ENCODE measurements around the gene CCDC136.
A peak's percentile ranks its signal among the peaks of the same experiment; 100 is the strongest.

Gene CCDC136

DNA sequence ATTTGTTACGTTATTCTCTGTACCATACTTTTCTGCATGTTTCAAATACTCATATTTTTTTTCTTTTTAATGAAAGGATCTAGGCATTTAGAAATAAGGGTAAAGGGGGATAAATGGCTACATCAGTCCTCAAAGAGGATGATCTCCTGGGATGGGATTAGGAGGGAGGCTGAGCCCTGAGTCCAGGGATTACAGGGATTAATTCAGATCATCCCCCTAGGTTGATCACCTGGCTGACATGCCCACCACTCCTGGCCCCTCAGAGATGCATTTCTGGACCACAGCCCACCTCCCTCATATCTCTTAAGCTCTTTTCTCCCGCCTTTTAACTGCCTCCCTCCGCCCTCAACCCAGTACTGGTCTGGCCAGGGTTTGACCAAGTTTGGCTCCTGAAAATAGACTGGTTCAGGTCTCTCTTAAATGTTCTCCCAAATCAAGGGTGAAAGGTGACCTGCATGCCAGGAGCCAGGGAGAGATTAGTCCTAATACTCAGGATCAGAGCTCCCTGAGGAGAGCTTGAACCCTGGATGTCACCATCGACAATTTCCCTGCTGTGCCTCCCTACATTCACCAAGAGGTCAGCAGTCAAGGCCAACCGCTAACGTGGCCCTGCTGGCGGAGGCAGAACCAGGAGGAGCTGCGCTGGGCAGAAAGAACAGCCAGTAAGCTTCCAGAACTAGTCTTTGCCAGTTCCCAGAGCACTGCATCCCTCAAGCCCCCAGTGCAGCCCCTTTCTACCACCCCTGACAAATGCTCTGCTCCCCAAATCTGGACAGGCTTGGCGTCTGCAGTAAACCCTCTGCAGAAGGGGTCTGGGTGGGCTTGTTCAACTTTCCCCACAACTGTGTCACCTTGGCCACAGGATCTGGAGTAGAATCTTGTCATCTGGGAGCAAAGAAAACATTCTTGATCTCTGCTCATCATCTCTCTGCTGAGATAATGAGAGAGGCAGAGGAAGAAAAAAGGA lies 3.0 kb upstream of the CCDC136 start:
- Histone ChIP-seq H3K4me3 (ENCODE audit: insufficient read length, low read depth) (no peak overlapping the region), H3K9me3 (ENCODE audit: insufficient read depth, low read length) (no peaks in the 10 kb centered on the region), H3K9ac (ENCODE audit: insufficient read length, low read depth) (no peak overlapping the region), H3K4me1 (ENCODE audit: insufficient read depth, insufficient read length) (no peaks in the 10 kb centered on the region), H3K36me3 (ENCODE audit: insufficient read depth, insufficient read length, low read length) (no peaks in the 10 kb centered on the region), H3K27me3 (ENCODE audit: insufficient read depth, insufficient read length) (peaks cover 17% of the 10 kb centered on the region)
- TF ChIP-seq SUZ12 (IDR thresholded peaks at IDR 0.05; ENCODE audit: extremely low read depth, insufficient read depth, insufficient read length) (no peak), ZNF274 (IDR thresholded peaks at IDR 0.05; ENCODE audit: low read depth, low read length) (no peak), YY1 (IDR thresholded peaks at IDR 0.05; ENCODE audit: insufficient read depth, insufficient read length) (no peak)
- no peak for DNase-seq (ENCODE audit: low read depth, low spot score)

DNA sequence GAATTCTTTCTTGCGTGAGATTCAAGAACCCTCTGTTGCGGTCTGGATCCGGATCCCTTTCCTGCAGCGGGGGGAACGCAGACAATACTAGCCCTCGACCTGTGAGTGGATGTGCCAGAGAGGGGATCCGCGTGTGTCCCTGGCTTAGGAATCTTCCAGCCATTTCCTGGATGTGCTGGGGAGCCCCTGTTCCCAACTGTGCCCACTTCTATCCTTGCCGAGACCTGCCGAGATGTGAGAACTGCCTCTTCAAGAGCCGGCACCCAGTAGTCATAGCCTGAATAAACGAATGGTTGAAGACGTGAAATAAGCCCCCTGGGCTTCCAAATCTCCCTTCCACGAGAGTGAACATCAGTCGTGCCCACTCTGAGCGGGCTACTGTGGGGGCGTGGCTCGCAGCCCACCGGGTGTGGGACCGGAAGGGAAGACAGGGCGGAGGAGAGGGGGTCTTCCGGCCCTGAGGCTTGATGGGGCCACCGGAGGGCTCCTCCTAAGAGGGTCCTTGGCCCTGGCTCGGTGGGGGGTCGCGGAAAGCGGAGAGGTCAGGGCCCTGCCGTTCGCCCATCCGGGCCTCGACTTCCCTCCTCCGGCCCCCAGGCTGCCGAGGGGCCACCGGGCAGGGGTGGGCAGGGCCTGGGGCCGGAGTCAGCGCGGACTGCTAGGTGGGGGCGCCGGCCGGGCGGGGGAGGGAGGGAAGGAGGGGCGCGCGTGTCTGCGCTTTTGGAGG lies 1.3 kb upstream of the CCDC136 start:
- Histone ChIP-seq H3K9me3 (ENCODE audit: insufficient read depth, low read length) (no peaks in the 10 kb centered on the region), H3K4me1 (ENCODE audit: insufficient read depth, insufficient read length) (peaks cover 6% of the 10 kb centered on the region), H3K27me3 (ENCODE audit: insufficient read depth, insufficient read length) (peaks cover 17% of the 10 kb centered on the region), H3K4me3 (ENCODE audit: insufficient read length, low read depth) (peak overlapping the region; percentile 72), H3K9ac (ENCODE audit: insufficient read length, low read depth) (peak overlapping the region; percentile 77), H3K36me3 (ENCODE audit: insufficient read depth, insufficient read length, low read length) (peaks cover 9% of the 10 kb centered on the region)
- no peak for TF ChIP-seq ZNF274 (IDR thresholded peaks at IDR 0.05; ENCODE audit: low read depth, low read length)
- no peak for TF ChIP-seq SUZ12 (IDR thresholded peaks at IDR 0.05; ENCODE audit: extremely low read depth, insufficient read depth, insufficient read length)
- TF ChIP-seq YY1 (IDR thresholded peaks at IDR 0.05; ENCODE audit: insufficient read depth, insufficient read length) = no peak
- no peak for DNase-seq (ENCODE audit: low read depth, low spot score)

DNA sequence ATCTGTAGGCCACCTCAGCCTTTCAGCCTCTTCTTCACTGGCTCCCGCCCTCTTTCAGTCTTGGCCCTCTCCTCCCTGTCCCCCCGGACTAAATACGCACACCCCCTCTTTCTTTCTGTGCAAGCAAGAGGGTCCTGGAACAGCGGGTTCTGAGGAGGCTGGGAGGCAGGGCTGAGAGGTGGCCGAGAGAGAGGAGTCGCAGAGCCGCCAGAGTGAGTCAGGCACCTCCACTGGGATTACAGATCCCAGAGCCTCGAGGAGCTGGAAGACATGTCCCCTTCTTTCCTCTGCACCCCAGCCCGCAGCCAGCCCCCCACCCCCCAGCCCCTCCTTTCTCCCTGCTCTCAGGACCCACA lies 182 bp downstream of the CCDC136 start:
- H3K4me3 ChIP-seq (ENCODE audit: insufficient read length, low read depth) = peak overlapping the region; percentile 72
- no peaks in the 10 kb centered on the region for H3K9me3 ChIP-seq (ENCODE audit: insufficient read depth, low read length)
- DNase-seq (ENCODE audit: low read depth, low spot score) = no peak
- TF ChIP-seq ZNF274 (IDR thresholded peaks at IDR 0.05; ENCODE audit: low read depth, low read length) (no peak), YY1 (IDR thresholded peaks at IDR 0.05; ENCODE audit: insufficient read depth, insufficient read length) (no peak), SUZ12 (IDR thresholded peaks at IDR 0.05; ENCODE audit: extremely low read depth, insufficient read depth, insufficient read length) (no peak)
- H3K36me3 ChIP-seq (ENCODE audit: insufficient read depth, insufficient read length, low read length) = peaks cover 9% of the 10 kb centered on the region
- H3K9ac ChIP-seq (ENCODE audit: insufficient read length, low read depth) = peak overlapping the region; percentile 80
- peaks cover 17% of the 10 kb centered on the region for H3K27me3 ChIP-seq (ENCODE audit: insufficient read depth, insufficient read length)
- peaks cover 6% of the 10 kb centered on the region for H3K4me1 ChIP-seq (ENCODE audit: insufficient read depth, insufficient read length)

DNA sequence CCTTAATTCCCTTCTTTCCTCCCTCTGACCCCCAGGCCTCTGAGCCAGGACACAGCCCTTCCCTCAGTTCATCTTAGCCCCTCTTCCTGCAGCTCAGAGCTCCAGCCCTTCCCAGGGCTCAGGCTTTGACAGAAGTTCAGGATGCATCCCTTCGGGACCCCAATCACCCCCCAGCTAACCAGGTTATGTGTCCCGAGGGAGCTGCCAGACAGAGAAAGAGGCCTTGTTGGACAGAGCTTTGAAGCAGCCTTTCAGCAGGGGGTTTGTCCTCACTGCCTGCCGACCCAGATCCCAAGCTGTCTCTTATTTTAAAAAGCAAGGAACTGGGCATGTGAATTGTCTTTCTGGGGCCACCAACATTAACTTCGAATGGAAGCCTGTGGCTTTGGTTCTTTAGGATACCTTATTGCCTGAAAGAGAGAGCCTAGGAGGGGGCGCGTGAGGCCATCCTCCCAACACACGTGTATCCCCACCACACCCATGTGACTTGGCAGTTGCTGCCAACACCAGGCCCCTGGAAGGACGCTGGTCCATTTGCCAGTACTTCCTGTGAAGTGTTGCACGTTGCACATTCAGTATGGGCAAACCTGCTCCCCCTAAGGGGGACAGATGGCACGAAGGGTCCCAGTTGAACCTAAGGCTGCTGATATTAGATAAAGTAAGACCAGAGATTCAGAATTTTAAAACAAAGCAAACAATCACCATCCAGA lies 858 bp downstream of the CCDC136 start:
- Histone ChIP-seq H3K4me1 (ENCODE audit: insufficient read depth, insufficient read length) (peaks cover 6% of the 10 kb centered on the region), H3K9ac (ENCODE audit: insufficient read length, low read depth) (peak overlapping the region; percentile 80), H3K9me3 (ENCODE audit: insufficient read depth, low read length) (no peaks in the 10 kb centered on the region), H3K4me3 (ENCODE audit: insufficient read length, low read depth) (peak overlapping the region; percentile 21), H3K36me3 (ENCODE audit: insufficient read depth, insufficient read length, low read length) (peaks cover 9% of the 10 kb centered on the region), H3K27me3 (ENCODE audit: insufficient read depth, insufficient read length) (peaks cover 17% of the 10 kb centered on the region)
- DNase-seq (ENCODE audit: low read depth, low spot score) = no peak
- no peak for TF ChIP-seq SUZ12 (IDR thresholded peaks at IDR 0.05; ENCODE audit: extremely low read depth, insufficient read depth, insufficient read length)
- TF ChIP-seq YY1 (IDR thresholded peaks at IDR 0.05; ENCODE audit: insufficient read depth, insufficient read length) = no peak
- no peak for TF ChIP-seq ZNF274 (IDR thresholded peaks at IDR 0.05; ENCODE audit: low read depth, low read length)

DNA sequence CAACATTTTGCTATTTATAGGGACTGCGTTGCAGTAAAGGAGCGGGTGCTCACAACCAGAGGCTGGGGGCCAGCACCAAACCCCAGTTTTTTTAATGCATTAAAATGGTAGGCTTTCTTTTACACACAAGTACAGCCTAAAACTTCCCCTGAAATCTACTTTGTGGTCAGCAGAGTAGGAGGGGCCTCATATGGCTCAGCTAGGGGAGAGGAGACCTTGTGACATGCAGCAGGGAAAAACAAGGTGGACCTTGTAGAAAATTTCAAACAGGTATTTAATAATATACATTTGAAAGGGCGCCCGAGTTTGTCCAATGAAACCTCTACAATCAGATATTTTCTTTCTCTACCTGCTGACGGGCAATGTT lies 1.4 kb downstream of the CCDC136 start:
- Histone ChIP-seq H3K9ac (ENCODE audit: insufficient read length, low read depth) (no peak overlapping the region), H3K36me3 (ENCODE audit: insufficient read depth, insufficient read length, low read length) (peaks cover 9% of the 10 kb centered on the region), H3K9me3 (ENCODE audit: insufficient read depth, low read length) (no peaks in the 10 kb centered on the region), H3K4me1 (ENCODE audit: insufficient read depth, insufficient read length) (peaks cover 6% of the 10 kb centered on the region), H3K4me3 (ENCODE audit: insufficient read length, low read depth) (no peak overlapping the region), H3K27me3 (ENCODE audit: insufficient read depth, insufficient read length) (peaks cover 17% of the 10 kb centered on the region)
- TF ChIP-seq SUZ12 (IDR thresholded peaks at IDR 0.05; ENCODE audit: extremely low read depth, insufficient read depth, insufficient read length) (no peak), ZNF274 (IDR thresholded peaks at IDR 0.05; ENCODE audit: low read depth, low read length) (no peak), YY1 (IDR thresholded peaks at IDR 0.05; ENCODE audit: insufficient read depth, insufficient read length) (no peak)
- DNase-seq (ENCODE audit: low read depth, low spot score) = no peak

DNA sequence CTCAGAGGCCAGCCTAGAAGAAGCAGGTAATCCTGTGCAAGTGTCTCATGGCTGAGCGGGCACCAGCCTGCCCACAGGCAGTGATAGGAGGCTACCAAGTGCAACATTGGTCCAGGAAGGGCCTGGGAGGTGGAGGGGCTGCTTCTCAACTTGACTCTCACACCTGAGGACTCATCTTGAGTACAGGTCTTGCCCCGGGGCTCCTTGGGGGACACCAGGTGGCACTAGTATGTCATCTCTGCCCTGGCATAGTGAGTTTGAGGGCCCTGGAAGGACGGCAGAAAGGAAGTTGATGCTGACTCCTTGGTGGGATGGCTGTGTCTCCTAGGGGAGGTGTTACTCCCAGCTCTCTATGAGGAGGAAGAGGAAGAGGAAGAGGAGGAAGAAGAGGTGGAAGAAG lies 2.3 kb downstream of the CCDC136 start:
- Histone ChIP-seq H3K4me1 (ENCODE audit: insufficient read depth, insufficient read length) (peaks cover 6% of the 10 kb centered on the region), H3K4me3 (ENCODE audit: insufficient read length, low read depth) (no peak overlapping the region), H3K27me3 (ENCODE audit: insufficient read depth, insufficient read length) (peaks cover 14% of the 10 kb centered on the region), H3K9me3 (ENCODE audit: insufficient read depth, low read length) (no peaks in the 10 kb centered on the region), H3K36me3 (ENCODE audit: insufficient read depth, insufficient read length, low read length) (peaks cover 9% of the 10 kb centered on the region), H3K9ac (ENCODE audit: insufficient read length, low read depth) (no peak overlapping the region)
- TF ChIP-seq YY1 (IDR thresholded peaks at IDR 0.05; ENCODE audit: insufficient read depth, insufficient read length) (no peak), SUZ12 (IDR thresholded peaks at IDR 0.05; ENCODE audit: extremely low read depth, insufficient read depth, insufficient read length) (no peak), ZNF274 (IDR thresholded peaks at IDR 0.05; ENCODE audit: low read depth, low read length) (no peak)
- no peak for DNase-seq (ENCODE audit: low read depth, low spot score)
